BLaER1 (cell line): ENCODE measurements around the gene RALGPS2.

Experiments
- H3K27ac ChIP-seq: shearing (Covaris generic); formaldehyde crosslinking; 2 replicates; pipeline ENCODE4 v1.8.1; 2022
- H3K27me3 ChIP-seq: shearing (Covaris generic); formaldehyde crosslinking; 2 replicates; pipeline ENCODE4 v1.8.1; 2022
- H3K36me3 ChIP-seq: shearing (Covaris generic); formaldehyde crosslinking; 2 replicates; pipeline ENCODE4 v1.8.1; 2022
- H3K4me1 ChIP-seq: shearing (Covaris generic); formaldehyde crosslinking; 2 replicates; pipeline ENCODE4 v1.8.1; 2022
- H3K4me2 ChIP-seq: shearing (Covaris generic); formaldehyde crosslinking; 2 replicates; pipeline ENCODE4 v1.8.1; 2022
- H3K4me3 ChIP-seq: shearing (Covaris generic); formaldehyde crosslinking; 2 replicates; pipeline ENCODE4 v1.8.1; 2022
- H3K9ac ChIP-seq: shearing (Covaris generic); formaldehyde crosslinking; 2 replicates; pipeline ENCODE4 v1.8.1; 2022
- H3K9me3 ChIP-seq: shearing (Covaris generic); formaldehyde crosslinking; 2 replicates; pipeline ENCODE4 v1.8.1; 2022
- H4K20me1 ChIP-seq: shearing (Covaris generic); formaldehyde crosslinking; 2 replicates; pipeline ENCODE4 v1.8.1; 2022
- Cebpa-rat ChIP-seq: shearing (Covaris generic); IDR thresholded peaks from 2 replicates; pipeline ENCODE4 v1.8.1; 2022

RALGPS2 gene

GRCh38 chr1:178768423-178768822, 43.4 kb downstream of the RALGPS2 start:
- peaks cover 70% of the 10 kb centered on the region for H3K9me3 ChIP-seq
- no peak overlapping the region for H3K4me3 ChIP-seq

GRCh38 chr1:178772952-178773351, 47.9 kb downstream of the RALGPS2 start:
- Histone ChIP-seq H3K9ac (0 out of 2 replicates have a peak overlapping the region, but pooled peaks have one; percentile 15), H3K9me3 (peaks cover 24% of the 10 kb centered on the region), H3K4me3 (no peak overlapping the region), H3K36me3 (peaks cover 20% of the 10 kb centered on the region), H3K4me2 (no peak overlapping the region), H4K20me1 (0 out of 2 replicates have a peak, but pooled peaks cover 4% of the 10 kb centered on the region), H3K27ac (no peak overlapping the region), H3K4me1 (no peaks in the 10 kb centered on the region), H3K27me3 (no peaks in the 10 kb centered on the region)
- no peak for TF ChIP-seq Cebpa-rat

More at GRCh38 chr1:178768423-178768822, 43.4 kb downstream of the RALGPS2 start:
- no peak for TF ChIP-seq Cebpa-rat
- no peak overlapping the region for H3K9ac ChIP-seq
- H3K27ac ChIP-seq: no peak overlapping the region
- no peaks in the 10 kb centered on the region for H3K27me3 ChIP-seq
- no peak overlapping the region for H3K4me2 ChIP-seq
- H3K36me3 ChIP-seq: peaks cover 54% of the 10 kb centered on the region
- H3K4me1 ChIP-seq: no peaks in the 10 kb centered on the region
- no peaks in the 10 kb centered on the region for H4K20me1 ChIP-seq

GRCh38 chr1:178774263-178774662, 49.2 kb downstream of the RALGPS2 start:
- H4K20me1 ChIP-seq: 0 out of 2 replicates have a peak, but pooled peaks cover 4% of the 10 kb centered on the region
- peaks cover 9% of the 10 kb centered on the region for H3K36me3 ChIP-seq
- no peak overlapping the region for H3K27ac ChIP-seq
- no peaks in the 10 kb centered on the region for H3K4me1 ChIP-seq
- TF ChIP-seq Cebpa-rat: no peak
- no peak overlapping the region for H3K4me2 ChIP-seq
- no peak overlapping the region for H3K9ac ChIP-seq
- peaks cover 11% of the 10 kb centered on the region for H3K9me3 ChIP-seq
- no peak overlapping the region for H3K4me3 ChIP-seq
- no peaks in the 10 kb centered on the region for H3K27me3 ChIP-seq

GRCh38 chr1:178776553-178776952, 51.5 kb downstream of the RALGPS2 start:
- Histone ChIP-seq H4K20me1 (0 out of 2 replicates have a peak, but pooled peaks cover 4% of the 10 kb centered on the region), H3K4me1 (no peaks in the 10 kb centered on the region), H3K36me3 (no peaks in the 10 kb centered on the region), H3K9me3 (no peaks in the 10 kb centered on the region), H3K27me3 (no peaks in the 10 kb centered on the region), H3K4me3 (no peak overlapping the region), H3K4me2 (no peak overlapping the region), H3K9ac (no peak overlapping the region), H3K27ac (no peak overlapping the region)
- no peak for TF ChIP-seq Cebpa-rat

- no peak overlapping the region for H3K4me3 ChIP-seq
- H3K4me2 ChIP-seq: no peak overlapping the region
- H4K20me1 ChIP-seq: no peaks in the 10 kb centered on the region
- no peak for TF ChIP-seq Cebpa-rat
- H3K4me1 ChIP-seq: no peaks in the 10 kb centered on the region
- H3K36me3 ChIP-seq: no peaks in the 10 kb centered on the region
- H3K27ac ChIP-seq: no peak overlapping the region
- no peaks in the 10 kb centered on the region for H3K27me3 ChIP-seq
- no peak overlapping the region for H3K9ac ChIP-seq
- H3K9me3 ChIP-seq: no peaks in the 10 kb centered on the region
Observed at GRCh38 chr1:178781533-178782330, 56.7 kb downstream of the RALGPS2 start.

- no peaks in the 10 kb centered on the region for H3K36me3 ChIP-seq
- no peak overlapping the region for H3K4me3 ChIP-seq
- no peaks in the 10 kb centered on the region for H3K9me3 ChIP-seq
- H3K27ac ChIP-seq: no peak overlapping the region
- H4K20me1 ChIP-seq: no peaks in the 10 kb centered on the region
- no peak for TF ChIP-seq Cebpa-rat
- H3K4me1 ChIP-seq: no peaks in the 10 kb centered on the region
- H3K4me2 ChIP-seq: no peak overlapping the region
- no peaks in the 10 kb centered on the region for H3K27me3 ChIP-seq
- H3K9ac ChIP-seq: no peak overlapping the region
Observed at GRCh38 chr1:178784131-178784536, 59.1 kb downstream of the RALGPS2 start.

- no peaks in the 10 kb centered on the region for H3K36me3 ChIP-seq
- no peaks in the 10 kb centered on the region for H3K27me3 ChIP-seq
- no peak overlapping the region for H3K4me3 ChIP-seq
- no peak overlapping the region for H3K4me2 ChIP-seq
- H3K9ac ChIP-seq: no peak overlapping the region
- H3K4me1 ChIP-seq: no peaks in the 10 kb centered on the region
- no peaks in the 10 kb centered on the region for H3K9me3 ChIP-seq
- no peak overlapping the region for H3K27ac ChIP-seq
- no peaks in the 10 kb centered on the region for H4K20me1 ChIP-seq
- no peak for TF ChIP-seq Cebpa-rat
Observed at GRCh38 chr1:178792394-178792793, 67.3 kb downstream of the RALGPS2 start.

- no peak overlapping the region for H3K4me3 ChIP-seq
- no peaks in the 10 kb centered on the region for H3K27me3 ChIP-seq
- H4K20me1 ChIP-seq: no peaks in the 10 kb centered on the region
- no peak overlapping the region for H3K27ac ChIP-seq
- TF ChIP-seq Cebpa-rat: no peak
- H3K9me3 ChIP-seq: peaks cover 11% of the 10 kb centered on the region; the same call in 1 of the 2 replicates
- no peak overlapping the region for H3K4me2 ChIP-seq
- no peak overlapping the region for H3K9ac ChIP-seq
- peaks cover 16% of the 10 kb centered on the region; the same call in 1 of the 2 replicates for H3K36me3 ChIP-seq
- H3K4me1 ChIP-seq: no peaks in the 10 kb centered on the region
Observed at GRCh38 chr1:178796013-178796412, 71.0 kb downstream of the RALGPS2 start.

- H3K4me1 ChIP-seq: no peaks in the 10 kb centered on the region
- H3K36me3 ChIP-seq: peaks cover 16% of the 10 kb centered on the region; the same call in 1 of the 2 replicates
- H3K9ac ChIP-seq: no peak overlapping the region
- no peaks in the 10 kb centered on the region for H3K27me3 ChIP-seq
- no peak overlapping the region for H3K4me3 ChIP-seq
- no peak overlapping the region for H3K4me2 ChIP-seq
- H3K9me3 ChIP-seq: peaks cover 11% of the 10 kb centered on the region; the same call in 1 of the 2 replicates
- no peak overlapping the region for H3K27ac ChIP-seq
- H4K20me1 ChIP-seq: no peaks in the 10 kb centered on the region
- no peak for TF ChIP-seq Cebpa-rat
Observed at GRCh38 chr1:178797590-178797989, 72.5 kb downstream of the RALGPS2 start.

- no peak for TF ChIP-seq Cebpa-rat
- Histone ChIP-seq H3K9me3 (peaks cover 11% of the 10 kb centered on the region; the same call in 1 of the 2 replicates), H4K20me1 (no peaks in the 10 kb centered on the region), H3K4me2 (no peak overlapping the region), H3K36me3 (peaks cover 16% of the 10 kb centered on the region; the same call in 1 of the 2 replicates), H3K9ac (no peak overlapping the region), H3K27ac (no peak overlapping the region), H3K4me1 (no peaks in the 10 kb centered on the region), H3K4me3 (no peak overlapping the region), H3K27me3 (no peaks in the 10 kb centered on the region)
Observed at GRCh38 chr1:178798232-178798861, 73.3 kb downstream of the RALGPS2 start.
